ENCODE measurements around the gene LMOD1.
"Not testable (repeated sequence)": the region's sequence is repeated elsewhere in the genome, so short reads cannot be mapped to it uniquely, and the experiment has no call there.

The LMOD1 gene

GRCh38 chr1:201946224-201946908, at the start of gene LMOD1:
TSS of gene LMOD1 (minus strand) at chr1:201946548. CDS start at chr1:201946340, 208 bp downstream.
- peak; percentile 44 for DNase-seq (ENCODE audit: low spot score)

- no peak for DNase-seq (ENCODE audit: low spot score)
Observed at GRCh38 chr1:201990427-201990826, 44.1 kb upstream of the LMOD1 start.

GRCh38 chr1:201989354-201990128, 43.2 kb upstream of the LMOD1 start:
- DNase-seq (ENCODE audit: low spot score), result no peak

GRCh38 chr1:201988601-201989000, 42.3 kb upstream of the LMOD1 start:
- no peak for DNase-seq (ENCODE audit: low spot score)

GRCh38 chr1:201985355-201985754, 39.0 kb upstream of the LMOD1 start:
- DNase-seq (ENCODE audit: low spot score), result no peak

GRCh38 chr1:201984446-201984845, 38.1 kb upstream of the LMOD1 start:
- no peak for DNase-seq (ENCODE audit: low spot score)

- peak; percentile 64 for DNase-seq (ENCODE audit: low spot score)
Observed at GRCh38 chr1:201983380-201983805, 37.0 kb upstream of the LMOD1 start.

GRCh38 chr1:201982623-201983379, 36.5 kb upstream of the LMOD1 start, which contains the start of gene RNPEP:
TSS of gene RNPEP (plus strand) at chr1:201982648. CDS start at chr1:201982667, 19 bp downstream.
- DNase-seq (ENCODE audit: low spot score), result peak; percentile 56

- DNase-seq (ENCODE audit: low spot score), result peak; percentile 59
Observed at GRCh38 chr1:201982082-201982622, 35.8 kb upstream of the LMOD1 start.

GRCh38 chr1:201970334-201971159, 24.2 kb upstream of the LMOD1 start:
- DNase-seq (ENCODE audit: low spot score), result no peak

- DNase-seq (ENCODE audit: low spot score), result no peak
Observed at GRCh38 chr1:201968202-201968925, 22.0 kb upstream of the LMOD1 start.

- DNase-seq (ENCODE audit: low spot score), result no peak
Observed at GRCh38 chr1:201966171-201966570, 19.8 kb upstream of the LMOD1 start.

- DNase-seq (ENCODE audit: low spot score), result no peak
Observed at GRCh38 chr1:201964261-201964660, 17.9 kb upstream of the LMOD1 start.

GRCh38 chr1:201962382-201962781, 16.0 kb upstream of the LMOD1 start:
- DNase-seq (ENCODE audit: low spot score), result not testable (repeated sequence)

- no peak for DNase-seq (ENCODE audit: low spot score)
Observed at GRCh38 chr1:201958348-201958747, 12.0 kb upstream of the LMOD1 start.

GRCh38 chr1:201955729-201956143, 9.4 kb upstream of the LMOD1 start:
- DNase-seq (ENCODE audit: low spot score), result no peak

- peak; percentile 73 for DNase-seq (ENCODE audit: low spot score)
Observed at GRCh38 chr1:201955009-201955728, 8.8 kb upstream of the LMOD1 start, which contains the start of gene TIMM17A. TSS of gene TIMM17A (plus strand) at chr1:201955503. CDS start at chr1:201955527, 24 bp downstream.

- no peak for DNase-seq (ENCODE audit: low spot score)
Observed at GRCh38 chr1:201954263-201955008, 8.1 kb upstream of the LMOD1 start.

- DNase-seq (ENCODE audit: low spot score), result no peak
Observed at GRCh38 chr1:201949491-201949890, 3.1 kb upstream of the LMOD1 start.

All from HuH-7.5 (cell line).